Measurements from ENCODE around the gene ZSWIM6. TPM values are rescaled to one million over a fixed set of nuclear protein-coding genes. Genes with fewer than 3 reads are reported as not detected.

Gene ZSWIM6
- polyA plus RNA-seq, 1 of the 3 experiments (the other 2 are of a cell fraction) = 7.4 TPM

DNA sequence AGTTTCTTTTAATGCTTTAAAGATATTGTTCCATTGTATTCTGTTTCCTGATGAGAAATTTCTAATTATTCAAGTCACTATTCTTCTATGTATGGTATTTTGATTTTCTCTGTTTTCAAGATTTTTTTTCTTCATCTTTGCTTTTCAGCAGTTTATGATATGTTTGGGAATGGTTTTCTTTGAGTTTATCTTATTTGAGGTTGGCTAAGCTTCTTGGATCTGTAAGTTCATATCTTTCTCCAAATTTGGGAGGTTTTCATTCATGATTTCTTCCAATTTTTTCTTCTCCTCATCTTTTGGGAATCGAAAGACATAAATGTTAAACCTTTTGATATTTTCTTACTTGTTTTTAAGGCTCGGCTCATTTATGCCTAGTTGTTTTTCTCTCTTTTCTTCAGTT is 184.9 kb downstream of the ZSWIM6 start:
- H3K4me2 ChIP-seq = no peak overlapping the region
- DNase-seq = no peak
- no peaks in the 10 kb centered on the region for H3K9me2 ChIP-seq
- no peak overlapping the region for H3K27ac ChIP-seq (ENCODE audit: low read depth in 2 of 2, low read length in 1 of 2)
- H3K4me1 ChIP-seq (ENCODE audit: control insufficient read depth in 1 of 2, insufficient read depth in 2 of 2, low read depth in 1 of 2, low read length in 1 of 2) = peaks cover 0 to 2% of the 10 kb centered on the region in 2 experiments; a peak in 1 of 4 replicates
- peaks cover 9% of the 10 kb centered on the region for H3F3A ChIP-seq (replicated peaks; ENCODE audit: insufficient read depth)
- peaks cover 42% of the 10 kb centered on the region for H3K79me2 ChIP-seq (ENCODE audit: insufficient read depth)
- no peaks in the 10 kb centered on the region for H3K27me3 ChIP-seq (ENCODE audit: insufficient read depth)
- H3K9me3 ChIP-seq = 0 out of 2 replicates have a peak, but pooled peaks cover 9% of the 10 kb centered on the region
- H3K36me3 ChIP-seq (replicated peaks in 1 of 2; ENCODE audit: control insufficient read depth in 1 of 2, insufficient read depth in 2 of 2, low read length in 1 of 2) = peaks cover 9 to 19% of the 10 kb centered on the region in 2 experiments
- TF ChIP-seq FOXM1 (IDR thresholded peaks at IDR 0.05; ENCODE audit: low read depth) = no peak
- H3K9ac ChIP-seq = no peak overlapping the region
- no peak overlapping the region for H2AFZ ChIP-seq (ENCODE audit: low read depth)
- WGBS (ENCODE audit: low lambda C conversion rate) = 87% methylated on average over 2 of the region's 2 CpGs
- H4K20me1 ChIP-seq (ENCODE audit: insufficient read depth) = no peaks in the 10 kb centered on the region; the same call in 1 of the 2 replicates
- no peak overlapping the region for H3K4me3 ChIP-seq (ENCODE audit: low read depth in 2 of 2, low read length in 1 of 2)
- ChIA-PET POLR2A (no interaction called here), CTCF (no interaction called here)

DNA sequence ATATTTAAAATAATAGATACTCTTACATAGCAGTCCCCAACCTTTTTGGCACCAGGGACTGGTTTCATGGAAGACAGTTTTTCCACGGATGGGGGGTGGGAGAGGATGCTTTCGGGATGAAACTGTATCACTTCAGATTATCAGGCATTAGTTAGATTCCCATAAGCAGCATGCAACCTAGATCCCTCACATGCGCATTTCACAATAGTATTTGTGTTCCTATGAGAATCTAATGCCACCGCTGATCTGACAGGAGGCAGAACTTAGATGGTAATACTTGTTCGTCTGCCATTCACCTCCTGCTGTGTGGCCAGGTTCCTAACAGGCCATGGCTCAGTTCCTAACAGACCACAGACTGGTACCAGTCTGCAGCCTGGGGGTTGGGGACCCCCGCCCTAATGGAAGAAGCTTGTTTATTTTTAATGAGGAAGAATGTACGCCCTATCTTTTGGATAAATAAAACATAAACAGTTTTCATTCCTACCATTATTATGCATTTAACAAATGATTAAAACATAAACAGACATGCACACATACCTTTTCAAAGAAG is 187.7 kb downstream of the ZSWIM6 start:
- H3K4me3 ChIP-seq (ENCODE audit: low read depth in 2 of 2, low read length in 1 of 2) = no peak overlapping the region
- H2AFZ ChIP-seq (ENCODE audit: low read depth) = no peak overlapping the region
- peaks cover 44% of the 10 kb centered on the region for H3K79me2 ChIP-seq (ENCODE audit: insufficient read depth)
- ChIA-PET CTCF (no interaction called here), POLR2A (no interaction called here)
- TF ChIP-seq SMC3 (IDR thresholded peaks at IDR 0.05; ENCODE audit: low read depth, low read length) (no peak), RXRA (IDR thresholded peaks at IDR 0.05; ENCODE audit: borderline replicate concordance, low read depth) (no peak), RAD21 (IDR thresholded peaks at IDR 0.05; ENCODE audit: low read length) (no peak), JUND (IDR thresholded peaks at IDR 0.05) (no peak)
- TF ChIP-seq, protein P1, sequence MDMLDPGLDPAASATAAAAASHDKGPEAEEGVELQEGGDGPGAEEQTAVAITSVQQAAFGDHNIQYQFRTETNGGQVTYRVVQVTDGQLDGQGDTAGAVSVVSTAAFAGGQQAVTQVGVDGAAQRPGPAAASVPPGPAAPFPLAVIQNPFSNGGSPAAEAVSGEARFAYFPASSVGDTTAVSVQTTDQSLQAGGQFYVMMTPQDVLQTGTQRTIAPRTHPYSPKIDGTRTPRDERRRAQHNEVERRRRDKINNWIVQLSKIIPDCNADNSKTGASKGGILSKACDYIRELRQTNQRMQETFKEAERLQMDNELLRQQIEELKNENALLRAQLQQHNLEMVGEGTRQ (IDR thresholded peaks at IDR 0.05; ENCODE audit: borderline replicate concordance, low read depth, low read length) = no peak
- TF ChIP-seq, protein P2, sequence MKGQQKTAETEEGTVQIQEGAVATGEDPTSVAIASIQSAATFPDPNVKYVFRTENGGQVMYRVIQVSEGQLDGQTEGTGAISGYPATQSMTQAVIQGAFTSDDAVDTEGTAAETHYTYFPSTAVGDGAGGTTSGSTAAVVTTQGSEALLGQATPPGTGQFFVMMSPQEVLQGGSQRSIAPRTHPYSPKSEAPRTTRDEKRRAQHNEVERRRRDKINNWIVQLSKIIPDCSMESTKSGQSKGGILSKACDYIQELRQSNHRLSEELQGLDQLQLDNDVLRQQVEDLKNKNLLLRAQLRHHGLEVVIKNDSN (IDR thresholded peaks at IDR 0.05; ENCODE audit: borderline replicate concordance, low read depth) = no peak
- no peak overlapping the region for H3K9ac ChIP-seq
- no peaks in the 10 kb centered on the region for H3K9me2 ChIP-seq
- WGBS (ENCODE audit: low lambda C conversion rate) = 91% methylated on average over 7 of the region's 7 CpGs
- no peaks in the 10 kb centered on the region; the same call in 1 of the 2 replicates for H4K20me1 ChIP-seq (ENCODE audit: insufficient read depth)
- no peak for DNase-seq
- peaks cover 0 to 2% of the 10 kb centered on the region in 2 experiments; a peak in 1 of 4 replicates for H3K4me1 ChIP-seq (ENCODE audit: control insufficient read depth in 1 of 2, insufficient read depth in 2 of 2, low read depth in 1 of 2, low read length in 1 of 2)
- H3K27me3 ChIP-seq (ENCODE audit: insufficient read depth) = no peaks in the 10 kb centered on the region
- peaks cover 9 to 18% of the 10 kb centered on the region in 2 experiments for H3K36me3 ChIP-seq (replicated peaks in 1 of 2; ENCODE audit: control insufficient read depth in 1 of 2, insufficient read depth in 2 of 2, low read length in 1 of 2)
- peaks cover 5% of the 10 kb centered on the region for H3F3A ChIP-seq (replicated peaks; ENCODE audit: insufficient read depth)
- no peak overlapping the region for H3K4me2 ChIP-seq
- 0 out of 2 replicates have a peak, but pooled peaks cover 9% of the 10 kb centered on the region for H3K9me3 ChIP-seq
- H3K27ac ChIP-seq (ENCODE audit: low read depth in 2 of 2, low read length in 1 of 2) = no peak overlapping the region; a peak in 1 of 4 replicates

DNA sequence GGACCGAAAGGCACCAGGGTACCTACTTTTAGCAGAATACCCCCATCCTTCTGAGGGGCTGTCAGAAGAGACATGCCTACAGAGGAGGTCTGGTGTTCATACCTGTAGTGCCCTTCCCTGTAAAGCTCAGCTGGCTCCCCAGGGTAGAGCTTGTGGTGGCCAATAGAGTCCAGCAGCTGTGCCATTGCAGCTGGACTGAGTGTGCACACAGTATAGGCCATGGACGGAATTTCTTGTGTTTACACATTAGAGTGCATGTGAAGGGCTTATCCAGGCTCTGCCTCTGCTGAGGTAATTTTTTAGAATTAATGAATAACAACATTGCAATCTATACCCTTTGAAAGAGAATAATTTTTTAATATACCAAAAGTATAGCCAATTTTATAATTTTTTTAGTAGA is 191.0 kb downstream of the ZSWIM6 start:
- 97% methylated on average over 2 of the region's 2 CpGs for WGBS (ENCODE audit: low lambda C conversion rate)
- CTCF ChIA-PET = interaction anchor here (0.7 to 1.2 kb wide), 2 partner anchors 9 to 136 kb away, joined by 3 to 4 read pairs; no protein-coding TSS in a partner anchor

More for the DNA sequence above, 191.0 kb downstream of the ZSWIM6 start:
- Histone ChIP-seq H4K20me1 (ENCODE audit: insufficient read depth) (no peaks in the 10 kb centered on the region; the same call in 1 of the 2 replicates), H3K27ac (ENCODE audit: low read depth in 2 of 2, low read length in 1 of 2) (no peak overlapping the region), H3F3A (replicated peaks; ENCODE audit: insufficient read depth) (peaks cover 10% of the 10 kb centered on the region), H3K79me2 (ENCODE audit: insufficient read depth) (peaks cover 24% of the 10 kb centered on the region), H2AFZ (ENCODE audit: low read depth) (no peak overlapping the region), H3K4me3 (ENCODE audit: low read depth in 2 of 2, low read length in 1 of 2) (no peak overlapping the region), H3K4me1 (ENCODE audit: control insufficient read depth in 1 of 2, insufficient read depth in 2 of 2, low read depth in 1 of 2, low read length in 1 of 2) (peaks cover 0 to 2% of the 10 kb centered on the region in 2 experiments; a peak in 1 of 4 replicates), H3K4me2 (no peak overlapping the region), H3K9me3 (no peaks in the 10 kb centered on the region), H3K9me2 (no peaks in the 10 kb centered on the region), H3K27me3 (ENCODE audit: insufficient read depth) (no peaks in the 10 kb centered on the region), H3K36me3 (replicated peaks in 1 of 2; ENCODE audit: control insufficient read depth in 1 of 2, insufficient read depth in 2 of 2, low read length in 1 of 2) (peaks cover 21 to 42% of the 10 kb centered on the region in 2 experiments), H3K9ac (no peak overlapping the region)
- POLR2A ChIA-PET = no interaction called here
- TF ChIP-seq RAD21 (IDR thresholded peaks at IDR 0.05; ENCODE audit: low read length) = no peak
- no peak for DNase-seq

Measured in SK-N-SH (cell line).